A549 (cell line): ENCODE measurements around the gene ADGRG1. TPM values are rescaled to one million over a fixed set of nuclear protein-coding genes. Genes with fewer than 3 reads are reported as not detected.

ENCODE experiments used
- ATAC-seq, 2 experiments: fragments of 200-7000 bp in 1 of 2; fragments of >200 bp in 1 of 2; cut with Nextera tagmentation in 1 of 2; cut with Tn5 transposase in 1 of 2; 3 replicates each; pipeline versions ENCODE4 v1.8.0 to v1.9.1; 2018 to 2020; ENCODE audit warnings: mild to moderate bottlenecking in 1 of 2, moderate library complexity in 1 of 2
- CTCF ChIA-PET: fragments of 300-600 bp; sonication (Branson Sonifier 250); formaldehyde crosslinking; extraction: SDS; loops from one replicate; lab custom pipeline; 2021; ENCODE audit warnings: antibody characterized with exemption, inconsistent platforms; lab: Yijun Ruan, JAX
- POLR2A ChIA-PET: fragments of 350-600 bp; formaldehyde crosslinking; extraction: SDS; loops from one replicate; lab custom pipeline; 2021; ENCODE audit warnings: antibody characterized with exemption, inconsistent platforms; lab: Yijun Ruan, JAX
- DNase-seq, 2 experiments: peaks; one replicate each; pipeline versions ENCODE4 v3.0.0 to v3.0.0-alpha.2; 2011 to 2016; ENCODE audit warnings: low read depth in 1 of 2, low spot score in 1 of 2
- FAIRE-seq: peaks from 2 replicates; lab custom pipeline; 2011; peaks lifted over from hg19 to GRCh38; lab: Jason Lieb, UNC
- H3K27ac ChIP-seq, 2 experiments: fragments of >200 bp; sonication (Bioruptor Twin); formaldehyde crosslinking; 3 replicates each; pipeline ENCODE4 v1.5.1; 2016 to 2017
- H3K4me1 ChIP-seq: fragments of >200 bp; sonication (Bioruptor Twin); formaldehyde crosslinking; 3 replicates; pipeline ENCODE4 v1.6.1; 2016
- H3K4me2 ChIP-seq: fragments of >200 bp; sonication (Bioruptor Twin); formaldehyde crosslinking; 3 replicates; pipeline ENCODE4 v1.6.1; 2016
- H3K4me3 ChIP-seq: fragments of >200 bp; sonication (Bioruptor Twin); formaldehyde crosslinking; 3 replicates; pipeline ENCODE4 v1.5.1; 2016
- H3K9me3 ChIP-seq: fragments of >200 bp; sonication (Bioruptor Twin); formaldehyde crosslinking; 3 replicates; pipeline ENCODE4 v1.6.1; 2016
- BCL3 ChIP-seq: fragments of >200 bp; sonication (Bioruptor Twin); formaldehyde crosslinking; IDR thresholded peaks from 3 replicates; pipeline ENCODE4 v1.6.1; 2016
- EP300 ChIP-seq, 2 experiments: fragments of >200 bp; sonication (Bioruptor Twin); formaldehyde crosslinking; IDR thresholded peaks; 2 replicates in 1 of 2; 3 replicates in 1 of 2; pipeline ENCODE4 v1.6.1; 2016 to 2017
- GATA3 ChIP-seq: IDR thresholded peaks from 2 replicates; pipeline ENCODE4 v1.6.1; 2012; ENCODE audit warnings: borderline replicate concordance
- HMGXB4 ChIP-seq: fragments of 250-450 bp; sonication (Bioruptor Pico); IDR thresholded peaks from 2 replicates; pipeline ENCODE4 v1.5.0; 2021; ENCODE audit warnings: mild to moderate bottlenecking, moderate library complexity, borderline replicate concordance
- HOXA7 ChIP-seq: fragments of 250-450 bp; sonication (Bioruptor Pico); IDR thresholded peaks from 2 replicates; pipeline ENCODE4 v1.5.0; 2020; ENCODE audit warnings: mild to moderate bottlenecking, moderate library complexity
- HOXB5 ChIP-seq: fragments of 250-450 bp; sonication (Bioruptor Pico); IDR thresholded peaks from 2 replicates; pipeline ENCODE4 v1.5.0; 2020; ENCODE audit warnings: mild to moderate bottlenecking, moderate library complexity
- KDM1A ChIP-seq: fragments of 200-600 bp; sonication (generic); IDR thresholded peaks from 2 replicates; pipeline ENCODE4 v1.6.1; 2016; ENCODE audit warnings: low read depth, mild to moderate bottlenecking
- MAFK ChIP-seq: fragments of 450-650 bp; IDR thresholded peaks from 2 replicates; pipeline ENCODE4 v1.6.1; 2014; ENCODE audit not compliant: partially characterized antibody
- MYC ChIP-seq: IDR thresholded peaks from 2 replicates; pipeline ENCODE4 v1.6.1; 2012; ENCODE audit warnings: mild to moderate bottlenecking, inconsistent platforms, low read length, improper control_type of control experiment, borderline replicate concordance
- NPAS2 ChIP-seq: fragments of 250-450 bp; sonication (Bioruptor Pico); IDR thresholded peaks from 2 replicates; pipeline ENCODE4 v1.8.0; 2022; ENCODE audit warnings: mild to moderate bottlenecking, moderate library complexity, borderline replicate concordance
- RAD21 ChIP-seq, 2 experiments: fragments of >200 bp in 1 of 2; sonication (Bioruptor Twin) in 1 of 2; formaldehyde crosslinking in 1 of 2; IDR thresholded peaks in 1 of 2; conservative IDR thresholded peaks in 1 of 2; 2 replicates in 1 of 2; 3 replicates in 1 of 2; pipeline ENCODE4 v1.6.1; 2012 to 2018; ENCODE audit warnings: inconsistent platforms in 1 of 2
- RARB ChIP-seq: fragments of 250-450 bp; sonication (Bioruptor Pico); IDR thresholded peaks from 2 replicates; pipeline ENCODE4 v1.8.0; 2021; ENCODE audit warnings: mild to moderate bottlenecking, moderate library complexity
- TFCP2L1 ChIP-seq: fragments of 250-450 bp; sonication (Bioruptor Pico); IDR thresholded peaks from 2 replicates; pipeline ENCODE4 v1.5.0; 2021; ENCODE audit warnings: mild to moderate bottlenecking
- TP53 ChIP-seq: fragments of 250-450 bp; sonication (Bioruptor Pico); IDR thresholded peaks from 2 replicates; pipeline ENCODE4 v1.5.0; 2021; ENCODE audit warnings: mild to moderate bottlenecking, moderate library complexity
- ZFP36 ChIP-seq: fragments of 450-650 bp; IDR thresholded peaks from 2 replicates; pipeline ENCODE4 v1.6.1; 2014; ENCODE audit warnings: borderline replicate concordance; ENCODE audit not compliant: partially characterized antibody
- ZNF302 ChIP-seq: fragments of 250-450 bp; sonication (Bioruptor Pico); IDR thresholded peaks from 2 replicates; pipeline ENCODE4 v1.9.0; 2021; ENCODE audit warnings: inconsistent platforms, mild to moderate bottlenecking, moderate library complexity
- WGBS: methylation state at CpG from one replicate; pipeline ENCODE4 v1.1.6; 2017; ENCODE audit errors: missing lambda C conversion rate; 5-methylcytosine and 5-hydroxymethylcytosine counted together
- polyA plus RNA-seq, 4 experiments: library from polyadenylated mRNA; depleted of rRNA in 3 of 4; stranded (reverse); fragments of >200 nt; fragmentation: RNase III in 1 of 4; extraction: RNeasy Plus Mini Kit Qiagen cat#74134 plus additional on column Dnase treatment in 1 of 4; gene quantifications; 2 replicates in 3 of 4; 3 replicates in 1 of 4; pipeline ENCODE4 v1.2.3, GENCODE V29; 2011 to 2017
- TF ChIP-seq, protein P1 (sequence below): IDR thresholded peaks from 2 replicates; pipeline ENCODE4 v1.6.1; 2012; ENCODE audit warnings: low read depth, borderline replicate concordance
- TF ChIP-seq, protein P2 (sequence below): fragments of >200 bp; sonication (Bioruptor Twin); formaldehyde crosslinking; IDR thresholded peaks from 2 replicates; pipeline ENCODE4 v1.6.1; 2016

The ADGRG1 gene
- polyA plus RNA-seq, 2 of the 4 experiments (the other 2 are of a cell fraction) = 28.3 to 142 TPM

DNA sequence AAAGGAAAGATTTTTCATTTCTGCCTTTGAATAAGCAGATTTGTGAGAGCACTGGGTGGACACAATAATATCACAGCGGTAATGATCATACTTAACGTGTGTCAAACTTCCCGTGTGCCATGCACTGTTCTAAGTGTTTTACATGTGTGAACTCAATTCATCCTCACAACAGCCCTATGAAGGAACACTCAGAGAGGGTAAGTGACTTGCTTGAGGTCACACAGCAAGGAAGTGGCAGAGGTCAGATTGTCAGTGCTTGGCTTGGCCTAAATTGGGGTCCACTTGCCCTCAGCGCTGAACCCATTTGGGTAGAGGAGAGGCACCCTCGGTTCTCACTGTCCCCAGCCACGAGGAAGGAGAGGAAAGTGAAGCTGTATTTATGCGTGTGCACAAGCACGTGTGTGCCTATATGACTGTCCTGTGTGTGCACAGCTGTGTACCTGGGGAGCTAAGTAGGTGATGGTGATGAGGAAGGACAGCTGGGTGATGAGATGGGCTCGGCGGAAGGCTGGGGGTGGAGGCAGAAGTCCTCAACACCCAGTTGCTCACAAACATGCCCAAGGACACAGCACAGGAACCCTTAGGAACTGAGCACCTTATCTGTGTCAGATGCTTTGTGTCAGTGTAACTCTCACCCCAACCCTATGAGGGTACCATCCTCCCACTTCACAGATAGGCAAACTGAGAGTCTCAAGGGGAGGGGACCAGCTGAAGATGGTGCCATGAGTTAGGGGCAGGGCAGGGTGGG is 29.9 kb downstream of the ADGRG1 start:
- ATAC-seq = no peak
- ChIA-PET CTCF (interaction anchor here (2.1 to 16.2 kb wide), 2 partner anchors 9 to 70 kb away, joined by 17 to 785 read pairs; no protein-coding TSS in a partner anchor), POLR2A (no interaction called here)
- DNase-seq = no peak
- Histone ChIP-seq H3K4me2 (no peak overlapping the region), H3K9me3 (no peaks in the 10 kb centered on the region), H3K4me1 (no peaks in the 10 kb centered on the region), H3K4me3 (no peak overlapping the region), H3K27ac (no peak overlapping the region)
- peak; percentile 62 for TF ChIP-seq ZFP36
- 0 out of 2 replicates have a peak, but pooled peaks have one; percentile 32 for TF ChIP-seq KDM1A
- no peak for TF ChIP-seq TP53
- 80% methylated on average over 10 of the region's 10 CpGs for WGBS
- no peak for FAIRE-seq

DNA sequence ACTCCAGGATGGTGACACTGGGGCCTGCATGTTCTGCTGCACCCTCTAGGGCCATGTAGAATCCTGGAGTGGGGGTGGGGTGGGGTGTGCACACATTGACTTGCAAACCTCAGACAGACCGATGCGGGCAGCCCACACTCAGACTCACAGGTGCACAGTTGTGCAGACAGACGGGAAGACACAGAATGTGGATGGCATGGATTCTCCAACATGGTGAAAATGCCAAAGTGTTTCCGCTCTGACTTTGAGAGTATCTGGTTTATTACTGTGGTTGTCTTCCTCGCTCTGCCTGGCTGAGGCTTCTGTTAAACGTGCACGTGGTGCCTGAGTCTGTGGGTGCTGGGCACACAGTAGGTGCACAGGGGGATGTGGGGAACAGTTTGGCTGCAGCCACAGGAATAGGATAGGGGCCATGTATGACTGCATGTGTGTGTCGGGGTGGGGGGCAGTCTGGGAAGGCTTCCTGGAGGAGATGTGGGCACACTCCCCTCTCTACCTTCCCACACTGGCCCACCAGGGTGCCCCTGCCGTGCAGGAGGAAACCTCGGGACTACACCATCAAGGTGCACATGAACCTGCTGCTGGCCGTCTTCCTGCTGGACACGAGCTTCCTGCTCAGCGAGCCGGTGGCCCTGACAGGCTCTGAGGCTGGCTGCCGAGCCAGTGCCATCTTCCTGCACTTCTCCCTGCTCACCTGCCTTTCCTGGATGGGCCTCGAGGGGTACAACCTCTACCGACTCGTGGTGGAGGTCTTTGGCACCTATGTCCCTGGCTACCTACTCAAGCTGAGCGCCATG is 30.6 kb downstream of the ADGRG1 start:
- Histone ChIP-seq H3K4me1 (no peaks in the 10 kb centered on the region), H3K27ac (no peak overlapping the region), H3K4me3 (no peak overlapping the region), H3K9me3 (no peaks in the 10 kb centered on the region), H3K4me2 (no peak overlapping the region)
- POLR2A ChIA-PET = no interaction called here
- WGBS = 77% methylated on average over 19 of the region's 19 CpGs
- FAIRE-seq = no peak
- DNase-seq = no peak
- TF ChIP-seq ZFP36 = peak; percentile 43
- no peak for TF ChIP-seq RARB (CRISPR knock-in tag)
- no peak; a peak in 1 of 6 replicates for ATAC-seq
- CTCF ChIA-PET = interaction anchor here (2.1 to 16.2 kb wide), 2 partner anchors 10 to 71 kb away, joined by 17 to 785 read pairs; no protein-coding TSS in a partner anchor

DNA sequence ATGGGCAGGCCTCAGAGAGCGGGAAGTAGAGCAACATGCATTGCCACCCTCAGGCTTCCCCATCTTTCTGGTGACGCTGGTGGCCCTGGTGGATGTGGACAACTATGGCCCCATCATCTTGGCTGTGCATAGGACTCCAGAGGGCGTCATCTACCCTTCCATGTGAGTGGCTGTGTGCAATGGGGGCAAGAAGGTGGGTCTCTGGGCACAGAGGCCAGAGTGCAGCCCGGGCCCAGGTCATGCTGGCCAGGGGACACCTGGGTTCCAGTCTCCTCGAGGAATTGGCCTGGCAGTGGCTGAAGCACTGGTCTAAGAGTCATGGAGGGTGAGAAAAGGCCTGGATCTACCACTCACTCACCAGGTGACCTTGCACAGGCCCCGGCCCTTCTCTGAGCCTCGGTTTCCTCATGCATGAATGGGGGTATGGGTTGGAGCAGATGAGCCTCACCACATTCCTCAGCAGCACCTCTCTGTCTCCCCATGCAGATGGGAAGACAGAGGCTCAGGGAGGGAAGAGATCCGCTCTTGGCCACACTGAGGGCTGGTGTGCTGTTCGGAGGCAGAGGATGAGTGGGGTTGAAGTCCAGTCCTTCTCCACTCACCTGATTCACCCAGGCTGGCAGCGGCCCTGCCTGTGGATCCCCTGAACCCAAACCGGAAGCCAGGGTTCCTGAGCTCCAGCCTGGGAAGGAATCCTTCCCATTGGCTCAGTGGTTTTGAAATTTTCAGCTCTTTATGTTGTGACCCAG is 32.5 kb downstream of the ADGRG1 start:
- no peak for ATAC-seq
- Histone ChIP-seq H3K4me2 (no peak overlapping the region), H3K4me1 (no peaks in the 10 kb centered on the region), H3K27ac (no peak overlapping the region), H3K9me3 (no peaks in the 10 kb centered on the region), H3K4me3 (no peak overlapping the region)
- DNase-seq = no peak
- ChIA-PET POLR2A (no interaction called here), CTCF (interaction anchor here (1.0 to 16.2 kb wide), 5 partner anchors 12 to 81 kb away, joined by 4 to 785 read pairs (median 5); no protein-coding TSS in a partner anchor)
- no peak for FAIRE-seq
- 88% methylated on average over 8 of the region's 11 CpGs for WGBS
- TF ChIP-seq MYC = no peak
- 0 out of 5 replicates have a peak, but pooled peaks of 1 of the 2 experiments have one; percentile 22 for TF ChIP-seq RAD21 (conservative IDR thresholded peaks at IDR 0.05 in 1 of 2, IDR thresholded peaks at IDR 0.05 in 1 of 2)

GRCh38 chr16:57661510-57661909 is 33.1 kb downstream of the ADGRG1 start:
- no peaks in the 10 kb centered on the region for H3K4me1 ChIP-seq
- no peaks in the 10 kb centered on the region for H3K9me3 ChIP-seq
- TF ChIP-seq MAFK = no peak
- TF ChIP-seq BCL3 = no peak
- TF ChIP-seq, protein P1, sequence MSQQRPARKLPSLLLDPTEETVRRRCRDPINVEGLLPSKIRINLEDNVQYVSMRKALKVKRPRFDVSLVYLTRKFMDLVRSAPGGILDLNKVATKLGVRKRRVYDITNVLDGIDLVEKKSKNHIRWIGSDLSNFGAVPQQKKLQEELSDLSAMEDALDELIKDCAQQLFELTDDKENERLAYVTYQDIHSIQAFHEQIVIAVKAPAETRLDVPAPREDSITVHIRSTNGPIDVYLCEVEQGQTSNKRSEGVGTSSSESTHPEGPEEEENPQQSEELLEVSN = no peak
- no peak for TF ChIP-seq NPAS2 (CRISPR knock-in tag)
- TF ChIP-seq, protein P2, sequence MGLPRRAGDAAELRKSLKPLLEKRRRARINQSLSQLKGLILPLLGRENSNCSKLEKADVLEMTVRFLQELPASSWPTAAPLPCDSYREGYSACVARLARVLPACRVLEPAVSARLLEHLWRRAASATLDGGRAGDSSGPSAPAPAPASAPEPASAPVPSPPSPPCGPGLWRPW = no peak
- TF ChIP-seq ZFP36 = no peak
- TF ChIP-seq HOXA7 (CRISPR knock-in tag) = no peak
- no peak for TF ChIP-seq EP300 (IDR thresholded peaks at IDR 0.05)
- TF ChIP-seq GATA3 = no peak
- TF ChIP-seq ZNF302 (CRISPR knock-in tag) = no peak
- TF ChIP-seq HMGXB4 (CRISPR knock-in tag) = no peak
- no peak for TF ChIP-seq TFCP2L1 (CRISPR knock-in tag)
- TF ChIP-seq HOXB5 = no peak
- TF ChIP-seq MYC = no peak
- whole genome bisulfite sequencing = 92% methylated on average over 7 of the region's 7 CpGs
- ChIA-PET CTCF (interaction anchor here (0.9 to 6.1 kb wide), 5 partner anchors 12 to 85 kb away, joined by 4 to 42 read pairs (median 4); no protein-coding TSS in a partner anchor), POLR2A (no interaction called here)
- H3K4me3 ChIP-seq = no peak overlapping the region
- DNase-seq = no peak
- no peak overlapping the region for H3K27ac ChIP-seq
- FAIRE-seq = no peak
- ATAC-seq = no peak
- H3K4me2 ChIP-seq = no peak overlapping the region
